HG03521 (cell line): ENCODE measurements around the gene CNP.

ENCODE experiments used
- ATAC-seq: cut with Tn5 transposase; IDR thresholded peaks from one replicate; pipeline ENCODE4 v1.9.1; 2021; ENCODE audit warnings: mild to moderate bottlenecking, moderate library complexity; ENCODE audit not compliant: unreplicated experiment

Gene CNP

GRCh38 chr17:41972571-41973407 is 6.2 kb downstream of the CNP start:
- no peak for ATAC-seq

GRCh38 chr17:41973408-41973811 is 6.8 kb downstream of the CNP start:
- ATAC-seq, result no peak

GRCh38 chr17:41974031-41974430 is 7.4 kb downstream of the CNP start:
- ATAC-seq, result no peak

- no peak for ATAC-seq
These were observed 8.1 kb downstream of the CNP start for GRCh38 chr17:41974658-41975057.

- ATAC-seq, result no peak
These were observed 8.8 kb downstream of the CNP start for GRCh38 chr17:41975099-41976083.

GRCh38 chr17:41976142-41976768 is 9.7 kb downstream of the CNP start:
- no peak for ATAC-seq

- ATAC-seq, result no peak
These were observed 11.4 kb downstream of the CNP start for GRCh38 chr17:41977991-41978390.

GRCh38 chr17:41982026-41982760 is 15.6 kb downstream of the CNP start:
- no peak for ATAC-seq

GRCh38 chr17:41984454-41984853 is 17.9 kb downstream of the CNP start:
- ATAC-seq, result no peak

GRCh38 chr17:41985919-41986318 is 19.3 kb downstream of the CNP start:
- ATAC-seq, result no peak

- ATAC-seq, result no peak
These were observed 20.0 kb downstream of the CNP start for GRCh38 chr17:41986634-41987033.

GRCh38 chr17:41987642-41988041 is 21.0 kb downstream of the CNP start:
- no peak for ATAC-seq

- no peak for ATAC-seq
These were observed 21.8 kb downstream of the CNP start for GRCh38 chr17:41988418-41988817.

GRCh38 chr17:41989702-41990419 is 23.3 kb downstream of the CNP start:
- ATAC-seq, result no peak

GRCh38 chr17:41992576-41992975 is 26.0 kb downstream of the CNP start:
- ATAC-seq, result no peak

GRCh38 chr17:41996855-41997164 is 30.2 kb downstream of the CNP start:
- no peak for ATAC-seq

- no peak for ATAC-seq
These were observed 31.9 kb downstream of the CNP start for GRCh38 chr17:41998497-41998896.

- no peak for ATAC-seq
These were observed 34.0 kb downstream of the CNP start for GRCh38 chr17:42000413-42001133.

- ATAC-seq, result no peak
These were observed 35.1 kb downstream of the CNP start for GRCh38 chr17:42001729-42002128.
